H1 (cell line): ENCODE measurements around the gene CDIPT. TPM values are rescaled to one million over a fixed set of nuclear protein-coding genes. Genes with fewer than 3 reads are reported as not detected.

Experiments used
- CHD1 ChIP-seq: IDR thresholded peaks from 2 replicates; pipeline ENCODE4 v1.6.1; 2012; ENCODE audit warnings: low read depth, low read length, improper control_type of control experiment
- RBBP5 ChIP-seq: IDR thresholded peaks from 2 replicates; pipeline ENCODE4 v1.7.1; 2012; ENCODE audit warnings: low read depth, mild to moderate bottlenecking, inconsistent platforms, low read length, moderate library complexity, borderline replicate concordance
- polyA plus RNA-seq, 7 experiments: library from polyadenylated mRNA; depleted of rRNA in 3 of 7; stranded (reverse) in 5 of 7; unstranded in 2 of 7; fragments of >200 nt in 5 of 7; fragments of 200-250 nt in 2 of 7; gene quantifications; 1 replicate in 5 of 7; 2 replicates in 1 of 7; 4 replicates in 1 of 7; pipeline versions ENCODE4 v1.2.1 to v1.2.3, GENCODE V29; 2011 to 2013; ENCODE audit warnings: missing spikeins in 2 of 7, mixed read lengths in 2 of 7
- total RNA-seq: library from RNA; stranded (reverse); fragmentation: NEBNext Ultra II Directional; extraction: Animal tissue kit (Norgen Biotek cat#: 25700); gene quantifications from 2 replicates; pipeline ENCODE4 v1.2.1, GENCODE V29; 2021

CDIPT gene
- total and polyA plus RNA-seq, 2 of the 8 experiments (the other 6 are each of a cell fraction or from before 2014, with no cell fraction given): 69.2 to 140 TPM

DNA sequence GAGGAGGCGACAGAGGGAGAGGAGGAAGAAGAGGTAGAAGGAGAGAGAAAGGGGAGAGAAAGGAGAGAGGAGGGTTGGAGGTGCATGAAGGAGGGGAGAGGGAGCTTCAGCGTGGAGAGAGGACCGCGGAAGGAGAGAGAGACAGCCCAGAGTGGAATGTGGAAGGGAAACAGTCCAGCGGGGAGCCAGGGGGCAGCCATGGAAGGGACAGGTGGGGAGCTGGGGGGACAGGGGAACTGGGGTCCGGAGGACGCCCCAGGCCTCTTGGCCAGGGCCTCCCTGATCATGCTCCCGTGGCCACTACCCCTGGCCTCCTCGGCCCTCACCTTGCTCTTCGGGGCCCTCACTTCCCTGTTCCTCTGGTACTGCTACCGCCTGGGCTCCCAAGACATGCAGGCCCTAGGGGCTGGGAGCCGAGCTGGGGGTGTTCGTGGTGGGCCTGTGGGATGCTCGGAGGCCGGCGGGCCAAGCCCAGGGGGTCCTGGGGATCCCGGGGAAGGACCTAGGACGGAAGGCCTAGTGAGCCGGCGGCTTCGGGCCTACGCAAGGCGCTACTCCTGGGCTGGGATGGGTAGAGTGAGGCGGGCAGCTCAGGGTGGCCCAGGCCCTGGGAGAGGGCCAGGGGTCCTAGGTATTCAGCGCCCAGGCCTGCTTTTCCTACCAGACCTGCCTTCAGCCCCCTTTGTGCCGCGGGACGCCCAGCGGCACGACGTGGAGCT is 38.0 kb upstream of the CDIPT start (continued):
- TF ChIP-seq RBBP5: no peak
- no peak for TF ChIP-seq CHD1
